ENCODE measurements around the gene SPPL2B.

- no peak for TF ChIP-seq REST (IDR thresholded peaks at IDR 0.05)
- TF ChIP-seq CTCF (IDR thresholded peaks at IDR 0.05; ENCODE audit: low read depth, low read length, missing input control), result no peak
- no peak for TF ChIP-seq YY1 (IDR thresholded peaks at IDR 0.05)
- TF ChIP-seq TAF1 (conservative IDR thresholded peaks at IDR 0.05), result no peak
- no peak for TF ChIP-seq RAD21 (IDR thresholded peaks at IDR 0.05)
- TF ChIP-seq HNF4A (conservative IDR thresholded peaks at IDR 0.05), result no peak
- no peak for TF ChIP-seq JUND (IDR thresholded peaks at IDR 0.05)
These were observed 33.8 kb downstream of the SPPL2B start for GRCh38 chr19:2362046-2362969.

All from liver (tissue), 3 donors.